GM18498 (cell line): ENCODE results near the gene ITGA4.

Experiments
- ATAC-seq: cut with Tn5 transposase; IDR thresholded peaks from one replicate; pipeline ENCODE4 v1.9.1; 2021; ENCODE audit warnings: mild to moderate bottlenecking, moderate library complexity; ENCODE audit not compliant: unreplicated experiment

ITGA4 gene

DNA sequence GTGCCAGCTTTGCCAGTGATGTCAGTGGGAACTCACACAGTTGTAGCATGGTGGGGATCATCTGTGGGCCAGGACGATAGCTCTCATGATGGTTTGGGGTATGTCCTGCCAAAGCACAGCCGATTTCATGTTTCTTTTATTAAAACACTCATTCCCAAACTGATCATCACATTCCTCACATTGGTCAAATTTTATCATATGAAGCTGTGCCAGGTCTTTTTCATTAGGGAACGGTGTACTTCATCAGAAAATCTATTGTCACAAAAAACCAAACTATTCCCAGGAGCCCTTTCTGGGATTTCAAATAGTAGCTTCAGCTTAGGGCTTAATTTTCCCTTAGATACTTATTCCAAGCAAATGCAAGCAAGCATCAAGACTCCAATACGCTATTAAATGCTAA is 42.0 kb downstream of the ITGA4 start:
- no peak for ATAC-seq

- ATAC-seq = no peak
Observed at GRCh38 chr2:181500201-181500600, 43.0 kb downstream of the ITGA4 start.

DNA sequence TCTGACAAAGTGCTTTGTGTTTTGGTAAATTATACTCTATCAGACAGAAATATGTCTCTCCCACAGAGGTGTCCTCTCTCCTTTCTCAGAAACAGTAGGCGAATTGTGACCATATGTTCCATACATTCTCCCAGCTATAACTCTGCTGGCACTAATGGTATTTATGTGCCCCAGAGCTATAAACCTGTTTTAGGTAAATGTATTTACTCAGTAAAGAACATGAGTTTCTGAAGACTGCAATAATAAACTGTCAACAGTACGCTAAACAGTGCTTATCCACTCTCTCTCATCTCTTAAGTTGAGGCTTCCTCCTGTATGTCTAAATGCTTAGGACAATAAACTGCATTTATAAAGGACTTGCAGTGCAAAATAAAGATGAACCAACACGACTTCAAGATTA is 58.5 kb downstream of the ITGA4 start:
- ATAC-seq = no peak

GRCh38 chr2:181516992-181517391 is 59.8 kb downstream of the ITGA4 start:
- no peak for ATAC-seq

DNA sequence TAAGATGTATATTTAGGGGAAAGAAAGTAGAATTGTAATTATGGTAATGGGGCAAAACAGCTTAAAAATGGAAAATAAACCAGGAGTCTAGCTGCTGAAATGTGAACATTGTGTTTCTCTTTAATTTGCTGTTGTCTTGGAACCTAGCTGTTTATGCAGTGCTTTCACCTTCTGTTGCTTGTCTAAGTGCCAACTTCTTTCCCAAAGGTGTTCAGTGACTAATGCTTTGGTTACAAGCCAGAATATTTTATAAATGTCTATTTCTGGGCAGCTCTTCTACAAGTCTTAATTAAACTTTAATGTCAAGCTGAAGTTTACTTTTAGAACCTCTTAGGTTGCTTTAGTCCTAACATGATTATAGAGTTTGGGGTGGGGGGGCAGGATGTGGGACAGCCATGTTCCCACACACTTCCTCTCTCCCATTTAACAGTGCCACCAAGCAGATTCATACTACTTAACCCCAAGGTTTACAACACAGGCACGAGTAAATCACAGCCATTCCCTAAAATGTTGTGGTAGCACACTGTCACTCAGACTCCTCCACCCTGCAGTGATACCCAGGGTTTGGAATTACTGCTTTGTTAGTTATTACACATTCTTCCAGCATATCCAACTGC is 60.6 kb downstream of the ITGA4 start:
- ATAC-seq = no peak

DNA sequence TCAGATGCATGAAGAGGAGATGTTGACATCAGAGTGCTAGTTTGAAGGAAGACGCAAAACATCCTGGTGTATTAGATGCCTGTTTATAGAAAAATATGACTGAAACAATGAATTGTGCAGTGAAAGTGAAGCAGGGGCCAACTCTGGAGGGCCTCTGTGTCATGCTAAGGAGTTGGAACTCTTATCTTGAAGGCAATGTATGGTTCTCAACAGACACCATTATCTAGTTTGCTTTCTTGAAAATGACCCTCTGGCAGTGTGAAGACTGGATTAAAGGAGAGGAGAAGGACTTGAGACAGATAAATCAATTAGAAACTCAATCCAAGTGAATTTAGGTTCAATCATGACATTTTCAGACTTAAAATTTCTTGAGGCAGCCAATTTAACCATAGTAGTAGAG is 63.1 kb downstream of the ITGA4 start:
- no peak for ATAC-seq

GRCh38 chr2:181523756-181524155 is 66.6 kb downstream of the ITGA4 start:
- ATAC-seq = no peak

GRCh38 chr2:181526014-181526413 is 68.8 kb downstream of the ITGA4 start:
- no peak for ATAC-seq

DNA sequence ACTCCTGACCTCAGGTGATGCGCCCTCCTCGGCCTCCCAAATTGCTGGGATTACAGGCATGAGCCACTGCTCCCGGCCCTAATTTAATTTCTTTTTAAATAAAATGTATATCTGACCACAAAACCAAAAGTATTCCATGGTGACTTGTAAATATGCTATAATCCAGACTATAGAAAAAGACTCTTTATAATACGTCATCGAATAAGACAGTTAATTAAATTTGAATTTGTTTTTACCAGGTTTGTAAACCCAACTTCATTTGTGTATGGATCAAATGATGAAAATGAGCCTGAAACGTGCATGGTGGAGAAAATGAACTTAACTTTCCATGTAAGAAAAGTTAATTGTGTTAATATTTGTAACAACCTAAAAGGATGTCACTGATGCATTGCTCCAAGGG is 69.9 kb downstream of the ITGA4 start:
- ATAC-seq = no peak

DNA sequence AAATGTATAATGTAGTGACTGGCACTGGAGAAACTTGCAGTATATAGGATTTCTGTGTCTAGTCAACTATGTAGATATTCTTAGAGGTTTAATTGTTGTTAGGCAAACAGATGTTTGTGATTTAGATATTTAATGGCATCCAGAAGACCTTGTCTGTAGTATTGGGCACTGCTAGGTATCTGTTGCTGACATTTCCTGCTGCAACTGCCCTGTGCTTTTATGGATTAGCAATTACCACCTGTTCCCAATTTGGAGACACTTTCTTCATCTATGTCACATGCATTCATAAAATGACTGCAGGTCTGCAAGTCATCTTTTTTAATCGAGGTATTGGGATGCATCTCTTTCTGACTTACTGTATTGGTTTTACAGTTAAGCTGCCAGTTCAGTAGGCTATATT is 71.3 kb downstream of the ITGA4 start:
- no peak for ATAC-seq

DNA sequence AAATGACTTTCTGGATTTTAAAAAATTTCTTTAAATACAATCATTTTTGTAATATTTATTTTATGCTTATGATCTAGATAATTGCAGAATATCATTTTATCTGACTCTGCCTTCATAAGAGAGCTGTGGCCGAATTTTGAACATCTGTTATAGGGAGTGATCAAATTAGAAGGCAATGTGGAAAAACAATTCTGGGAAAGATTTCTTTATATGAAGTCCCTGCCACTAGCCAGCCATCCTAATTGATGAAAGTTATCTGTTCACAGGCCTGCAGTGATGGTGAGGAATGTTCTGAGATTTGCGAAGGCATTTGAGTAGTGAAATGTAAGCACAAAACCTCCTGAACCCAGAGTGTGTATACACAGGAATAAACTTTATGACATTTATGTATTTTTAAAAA is 79.5 kb downstream of the ITGA4 start:
- ATAC-seq = no peak

DNA sequence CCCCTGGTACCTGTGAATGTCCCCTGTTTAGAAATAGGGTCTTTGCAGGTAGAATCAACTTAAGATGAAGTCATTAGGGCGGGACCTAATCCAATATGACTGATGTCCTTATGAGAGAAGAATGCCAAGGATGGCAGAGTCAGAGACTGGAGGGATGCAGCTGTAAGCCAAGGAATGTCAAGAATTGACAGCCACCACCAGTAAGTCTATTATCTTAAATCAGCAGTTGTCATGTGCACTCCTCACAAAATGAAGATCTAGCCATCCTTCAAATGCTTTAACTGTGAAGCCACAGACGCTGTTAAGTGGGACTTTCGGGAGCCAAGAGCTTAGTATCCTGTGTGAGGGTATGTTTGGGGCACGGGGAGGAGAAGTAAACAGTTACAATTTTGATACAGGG is 83.2 kb downstream of the ITGA4 start:
- ATAC-seq = no peak

DNA sequence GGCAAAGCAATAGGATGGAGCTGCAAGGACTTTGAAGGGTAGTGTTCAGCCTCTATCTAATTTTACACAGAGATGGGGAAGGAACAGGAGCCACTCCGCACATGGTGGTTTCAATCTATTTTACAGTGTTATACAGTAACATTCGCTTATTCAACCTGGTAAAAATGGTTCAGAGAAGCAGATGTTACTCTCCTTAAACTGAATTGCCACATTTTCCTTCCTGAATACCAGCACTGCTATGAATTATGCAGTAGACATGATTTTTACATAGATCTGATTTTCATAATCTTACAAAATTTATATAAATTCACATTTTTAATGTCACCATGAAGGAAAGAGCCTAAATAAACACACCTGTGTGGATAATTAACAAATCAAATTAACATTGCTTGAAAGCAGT is 85.0 kb downstream of the ITGA4 start:
- ATAC-seq = no peak

GRCh38 chr2:181546086-181546485 is 88.9 kb downstream of the ITGA4 start:
- ATAC-seq = no peak

GRCh38 chr2:181552808-181553207 is 95.6 kb downstream of the ITGA4 start:
- no peak for ATAC-seq

DNA sequence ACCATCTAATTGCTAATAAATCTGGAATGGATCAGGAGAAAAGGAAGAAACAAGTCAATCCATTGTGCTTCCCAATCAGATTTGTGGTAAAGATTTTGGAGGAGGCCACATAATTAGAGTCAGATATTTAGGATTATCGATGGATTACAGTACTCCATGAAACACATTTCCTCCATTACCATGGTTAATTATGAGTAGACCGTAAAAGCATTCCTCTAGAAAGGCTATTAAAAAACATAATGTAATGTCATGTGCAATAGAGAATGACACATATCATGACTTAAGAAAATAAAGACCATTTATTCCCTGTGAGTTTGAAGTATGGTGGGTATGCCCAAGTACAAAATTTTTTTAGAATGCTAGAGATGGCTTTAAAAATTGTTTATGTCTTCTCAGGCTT is 96.1 kb downstream of the ITGA4 start:
- no peak for ATAC-seq

GRCh38 chr2:181554061-181554830 is 97.1 kb downstream of the ITGA4 start:
- no peak for ATAC-seq

GRCh38 chr2:181558371-181558770 is 101.2 kb downstream of the ITGA4 start:
- no peak for ATAC-seq

- no peak for ATAC-seq
Observed at GRCh38 chr2:181563101-181563692, 106.0 kb downstream of the ITGA4 start.

- no peak for ATAC-seq
Observed at GRCh38 chr2:181566334-181567032, 109.3 kb downstream of the ITGA4 start.

DNA sequence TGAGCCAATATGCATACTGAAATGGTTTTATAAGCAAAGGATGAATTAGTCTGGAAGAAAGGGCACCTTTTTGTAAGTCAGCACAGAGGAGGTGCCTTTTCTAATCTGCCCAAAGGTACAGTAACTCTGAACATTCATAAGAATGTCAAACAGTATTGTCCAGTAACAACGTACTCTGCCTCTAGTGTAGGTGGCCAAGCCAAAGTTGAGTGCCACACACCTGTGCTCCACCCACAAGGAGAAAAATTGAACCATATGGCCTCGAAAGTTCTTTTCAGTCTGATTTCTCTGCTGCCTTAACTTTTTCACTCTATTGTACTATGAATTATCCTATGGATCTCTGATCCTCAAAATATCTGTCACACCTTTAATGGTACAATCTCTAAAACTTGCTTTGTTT is 112.9 kb downstream of the ITGA4 start:
- ATAC-seq = no peak
